ENCODE measurements around the gene SPESP1. TPM values are rescaled to one million over a fixed set of nuclear protein-coding genes. Genes with fewer than 3 reads are reported as not detected.
A peak's percentile ranks its signal among the peaks of the same experiment; 100 is the strongest.

Gene SPESP1
- total RNA-seq (2014; rRNA removed; shearing (Covaris generic)) (not detected in 2 replicates), polyA plus RNA-seq (2016; fragmentation: Nextera tagmentation; extraction: Ambion mirVana) (not detected in 2 replicates)
- long read RNA-seq = 0 reads

GRCh38 chr15:68930268-68931022, at the start of gene SPESP1:
Gene SPESP1, plus strand, starts transcription at chr15:68930525. Its CDS starts 129 bp downstream, at chr15:68930654.
- TF ChIP-seq STAT1 (IDR thresholded peaks at IDR 0.05; ENCODE audit: unreplicated experiment) (no peak), JUNB (IDR thresholded peaks at IDR 0.05; ENCODE audit: unreplicated experiment) (no peak), ZNF462 (CRISPR knock-in tag; IDR thresholded peaks at IDR 0.05) (no peak), EZH2phosphoT487 (IDR thresholded peaks at IDR 0.05; ENCODE audit: unreplicated experiment) (no peak), NANOG (IDR thresholded peaks at IDR 0.05; ENCODE audit: borderline replicate concordance) (no peak), REST (IDR thresholded peaks at IDR 0.05; ENCODE audit: unreplicated experiment) (no peak)
- no peaks in the 10 kb centered on the region for H3K27me3 ChIP-seq (ENCODE audit: insufficient read depth)
- no peaks in the 10 kb centered on the region; the same call in 1 of the 2 replicates for H3K9me2 ChIP-seq (ENCODE audit: insufficient read depth)
- no peak within 1 kb of the TSS for H3K27ac ChIP-seq (ENCODE audit: low read depth)
- H3K36me3 ChIP-seq (ENCODE audit: insufficient read depth) = no peaks in the 10 kb centered on the region
- no peak within 1 kb of the TSS for H2AFZ ChIP-seq
- peaks cover 5% of the 10 kb centered on the region for H3K9me3 Mint-ChIP-seq
- no peaks in the 10 kb centered on the region for H3K4me1 Mint-ChIP-seq
- no peak within 1 kb of the TSS for H3K4me2 ChIP-seq
- H3K4me1 ChIP-seq (ENCODE audit: insufficient read depth) = no peaks in the 10 kb centered on the region
- H3K27me3 Mint-ChIP-seq (ENCODE audit: insufficient read depth, low read depth, poor library complexity) = peaks cover 5% of the 10 kb centered on the region
- no peak within 1 kb of the TSS for H3K27ac Mint-ChIP-seq
- H3K4me3 ChIP-seq = no peak within 1 kb of the TSS
- DNase-seq (ENCODE audit: low spot score) = peak; percentile 11
- no peaks in the 10 kb centered on the region for H3K79me2 ChIP-seq (replicated peaks; ENCODE audit: insufficient read depth)
- no peaks in the 10 kb centered on the region for H4K20me1 ChIP-seq (replicated peaks; ENCODE audit: insufficient read depth)
- peaks cover 4% of the 10 kb centered on the region; the same call in 2 of the 3 replicates for H3K36me3 Mint-ChIP-seq (ENCODE audit: low read depth)
- peak; percentile 32; the same call in 2 of the 3 replicates for ATAC-seq
- H3K4me3 Mint-ChIP-seq = no peak within 1 kb of the TSS
- no peaks in the 10 kb centered on the region for H3F3A ChIP-seq (replicated peaks; ENCODE audit: low read depth)

All from GM23338 (cell line).